HUES64 (cell line): ENCODE data around the gene LRCH3.

Source experiments
- H3K27ac ChIP-seq: 2 replicates; pipeline ENCODE4 v1.7.0; 2013; ENCODE audit warnings: low read depth, low read length, inconsistent platforms
- H3K27me3 ChIP-seq: 2 replicates; pipeline ENCODE4 v1.6.1; 2013; ENCODE audit warnings: mild to moderate bottlenecking, low read length; ENCODE audit not compliant: insufficient read depth
- H3K36me3 ChIP-seq: 2 replicates; pipeline ENCODE4 v1.6.1; 2013; ENCODE audit warnings: mild to moderate bottlenecking, low read length; ENCODE audit not compliant: insufficient read depth
- H3K4me1 ChIP-seq: 2 replicates; pipeline ENCODE4 v1.6.1; 2013; ENCODE audit warnings: mild to moderate bottlenecking, low read length, moderate library complexity; ENCODE audit not compliant: insufficient read depth
- H3K4me3 ChIP-seq: 2 replicates; pipeline ENCODE4 v1.5.1; 2013; ENCODE audit warnings: mild to moderate bottlenecking, low read length, moderate library complexity
- H3K9ac ChIP-seq: 2 replicates; pipeline ENCODE4 v1.6.1; 2013; ENCODE audit warnings: mild to moderate bottlenecking, low read depth, low read length
- H3K9me3 ChIP-seq: 2 replicates; pipeline ENCODE4 v1.6.1; 2013; ENCODE audit warnings: low read depth, low read length; ENCODE audit not compliant: insufficient read depth
- WGBS: fragments of 150-250, 120-280 bp; methylation state at CpG from one replicate; pipeline ENCODE4 v1.1.7; 2013; ENCODE audit warnings: missing lambda C conversion rate; 5-methylcytosine and 5-hydroxymethylcytosine counted together

LRCH3 gene

DNA sequence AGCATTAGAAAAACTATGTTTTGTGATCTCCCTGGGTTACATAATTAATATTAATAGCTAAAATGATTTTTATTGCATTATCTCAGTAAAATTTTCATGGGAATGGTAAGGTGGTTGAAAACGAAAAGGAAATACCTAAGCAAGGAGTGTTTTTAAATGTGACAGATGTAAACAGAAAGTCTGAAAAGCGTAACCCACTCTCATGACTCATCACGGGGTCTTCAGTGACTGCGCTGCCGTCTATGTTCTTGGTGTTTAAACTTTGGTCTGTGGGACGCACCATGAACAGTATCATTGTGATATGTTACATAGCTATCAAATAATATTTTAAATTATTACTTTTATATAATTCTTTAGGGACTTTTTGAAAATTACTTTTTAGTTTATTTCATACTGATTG is 19.8 kb downstream of the LRCH3 start:
- Histone ChIP-seq H3K4me3 (no peak overlapping the region), H3K9me3 (no peaks in the 10 kb centered on the region), H3K9ac (no peak overlapping the region), H3K36me3 (no peaks in the 10 kb centered on the region), H3K27me3 (no peaks in the 10 kb centered on the region), H3K27ac (no peak overlapping the region), H3K4me1 (peaks cover 9% of the 10 kb centered on the region)
- WGBS, result 95% methylated on average over 5 of the region's 6 CpGs

GRCh38 chr3:197811343-197811742 is 20.3 kb downstream of the LRCH3 start:
- H3K27ac ChIP-seq, result no peak overlapping the region
- H3K4me1 ChIP-seq, result peaks cover 9% of the 10 kb centered on the region
- no peaks in the 10 kb centered on the region for H3K36me3 ChIP-seq
- H3K9ac ChIP-seq, result no peak overlapping the region
- 93% methylated on average over 3 of the region's 3 CpGs for WGBS
- no peak overlapping the region for H3K4me3 ChIP-seq
- H3K27me3 ChIP-seq, result no peaks in the 10 kb centered on the region
- H3K9me3 ChIP-seq, result no peaks in the 10 kb centered on the region

DNA sequence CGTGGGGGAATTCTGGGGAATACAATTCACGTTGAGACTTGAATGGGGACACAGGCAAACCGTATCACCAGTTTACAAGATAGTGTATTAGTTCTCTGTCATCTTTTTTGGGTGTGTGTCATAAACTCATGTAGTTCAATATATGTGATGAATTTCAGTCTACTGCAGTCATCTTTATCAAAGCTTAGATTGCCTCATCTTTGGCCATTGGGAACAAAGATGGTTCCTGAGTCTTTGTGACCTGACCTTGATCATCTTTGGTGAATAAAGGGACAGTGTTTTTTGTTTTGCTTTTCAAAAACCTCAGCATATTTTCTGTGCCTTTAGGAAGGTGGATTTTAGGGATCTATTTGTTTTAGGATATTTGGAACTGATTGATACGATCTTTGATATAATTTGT is 23.3 kb downstream of the LRCH3 start:
- Histone ChIP-seq H3K4me1 (peaks cover 9% of the 10 kb centered on the region), H3K27ac (no peak overlapping the region), H3K9me3 (no peaks in the 10 kb centered on the region), H3K36me3 (0 out of 2 replicates have a peak, but pooled peaks cover 6% of the 10 kb centered on the region), H3K27me3 (no peaks in the 10 kb centered on the region), H3K4me3 (no peak overlapping the region), H3K9ac (no peak overlapping the region)
- WGBS, result 77% methylated on average over 4 of the region's 4 CpGs

DNA sequence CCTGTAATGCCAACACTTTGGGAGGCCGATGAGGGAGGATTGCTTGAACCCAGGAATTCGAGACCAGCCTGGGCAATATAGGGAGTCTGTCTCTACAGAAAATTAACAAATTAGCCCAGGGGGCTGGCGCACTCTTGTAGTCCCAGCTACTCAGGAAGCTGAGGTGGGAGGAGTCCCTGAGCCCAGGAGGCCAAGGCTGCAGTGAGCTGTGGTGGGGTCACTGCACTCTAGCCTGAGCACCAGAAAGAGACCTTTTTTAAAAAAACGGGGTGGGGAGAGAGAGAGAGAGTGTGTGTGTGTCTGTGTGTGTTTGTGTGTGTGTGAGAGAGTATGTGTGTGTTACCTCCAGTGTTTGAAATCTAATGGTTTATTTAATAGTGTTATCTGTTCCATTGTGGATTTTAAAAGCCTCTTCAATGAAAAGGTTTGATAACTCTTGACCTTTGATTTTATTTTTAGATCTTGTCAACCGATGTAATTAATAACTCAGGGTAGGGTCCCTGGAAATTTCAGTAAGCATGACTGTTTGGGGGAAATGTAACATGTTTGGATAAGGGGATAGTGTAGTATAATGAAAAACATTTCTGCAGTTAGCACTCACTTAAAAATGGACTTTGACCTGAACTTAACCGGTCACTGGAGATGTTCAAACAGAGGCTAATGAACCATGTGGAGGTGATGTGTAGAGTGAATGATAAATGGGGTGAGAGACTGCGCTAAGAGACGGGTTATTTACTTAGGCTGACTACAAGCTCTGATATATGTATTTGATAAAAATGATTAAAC is 29.7 kb downstream of the LRCH3 start:
- H3K4me3 ChIP-seq, result no peak overlapping the region
- H3K36me3 ChIP-seq, result peaks cover 49% of the 10 kb centered on the region
- H3K9me3 ChIP-seq, result no peaks in the 10 kb centered on the region
- no peaks in the 10 kb centered on the region for H3K27me3 ChIP-seq
- WGBS, result 92% methylated on average over 8 of the region's 8 CpGs
- no peak overlapping the region for H3K9ac ChIP-seq
- no peak overlapping the region for H3K27ac ChIP-seq
- no peaks in the 10 kb centered on the region for H3K4me1 ChIP-seq

DNA sequence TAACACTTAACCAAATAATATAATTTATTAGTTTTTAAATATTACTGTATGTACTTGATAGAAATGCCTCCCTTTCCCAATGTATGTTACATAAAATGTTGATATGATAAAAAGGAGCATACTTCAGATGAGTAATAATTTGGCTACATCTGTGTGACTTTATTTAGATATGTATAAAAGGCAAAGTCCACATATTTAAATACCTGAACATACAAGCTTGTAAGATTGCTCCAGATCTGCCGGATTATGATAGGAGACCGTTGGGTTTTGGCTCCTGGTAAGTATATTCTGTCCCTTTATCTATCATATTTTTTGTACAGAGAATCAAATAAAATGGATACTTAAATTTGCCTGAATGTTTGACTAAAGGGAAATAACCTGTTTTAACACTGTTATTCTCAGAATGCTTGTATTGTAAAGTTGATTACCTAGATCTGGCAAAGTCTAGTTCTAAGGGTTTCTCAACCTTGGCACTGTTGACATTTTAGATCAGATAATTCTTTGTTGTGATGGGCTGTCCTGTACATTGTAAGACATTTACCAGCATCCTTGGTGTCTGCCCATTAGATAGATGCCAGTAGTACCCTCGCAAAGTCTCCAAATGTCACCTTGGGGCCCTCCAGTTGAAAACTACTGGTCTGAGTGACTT is 38.5 kb downstream of the LRCH3 start:
- Histone ChIP-seq H3K4me1 (no peaks in the 10 kb centered on the region), H3K36me3 (peaks cover 83% of the 10 kb centered on the region), H3K9ac (no peak overlapping the region), H3K9me3 (no peaks in the 10 kb centered on the region), H3K27me3 (no peaks in the 10 kb centered on the region), H3K27ac (no peak overlapping the region), H3K4me3 (no peak overlapping the region)
- 98% methylated on average over 3 of the region's 3 CpGs for WGBS

GRCh38 chr3:197830308-197830966 is 39.4 kb downstream of the LRCH3 start:
- Histone ChIP-seq H3K4me1 (no peaks in the 10 kb centered on the region), H3K27me3 (no peaks in the 10 kb centered on the region), H3K9me3 (no peaks in the 10 kb centered on the region), H3K27ac (no peak overlapping the region), H3K4me3 (no peak overlapping the region), H3K9ac (no peak overlapping the region), H3K36me3 (peaks cover 85% of the 10 kb centered on the region)
- 86% methylated on average over 6 of the region's 6 CpGs for WGBS

- 95% methylated on average over 8 of the region's 8 CpGs for WGBS
- Histone ChIP-seq H3K4me1 (no peaks in the 10 kb centered on the region), H3K27me3 (no peaks in the 10 kb centered on the region), H3K9ac (no peak overlapping the region), H3K36me3 (peaks cover 90% of the 10 kb centered on the region), H3K9me3 (no peaks in the 10 kb centered on the region), H3K27ac (no peak overlapping the region), H3K4me3 (no peak overlapping the region)
These were observed 39.9 kb downstream of the LRCH3 start for GRCh38 chr3:197830967-197831313.

DNA sequence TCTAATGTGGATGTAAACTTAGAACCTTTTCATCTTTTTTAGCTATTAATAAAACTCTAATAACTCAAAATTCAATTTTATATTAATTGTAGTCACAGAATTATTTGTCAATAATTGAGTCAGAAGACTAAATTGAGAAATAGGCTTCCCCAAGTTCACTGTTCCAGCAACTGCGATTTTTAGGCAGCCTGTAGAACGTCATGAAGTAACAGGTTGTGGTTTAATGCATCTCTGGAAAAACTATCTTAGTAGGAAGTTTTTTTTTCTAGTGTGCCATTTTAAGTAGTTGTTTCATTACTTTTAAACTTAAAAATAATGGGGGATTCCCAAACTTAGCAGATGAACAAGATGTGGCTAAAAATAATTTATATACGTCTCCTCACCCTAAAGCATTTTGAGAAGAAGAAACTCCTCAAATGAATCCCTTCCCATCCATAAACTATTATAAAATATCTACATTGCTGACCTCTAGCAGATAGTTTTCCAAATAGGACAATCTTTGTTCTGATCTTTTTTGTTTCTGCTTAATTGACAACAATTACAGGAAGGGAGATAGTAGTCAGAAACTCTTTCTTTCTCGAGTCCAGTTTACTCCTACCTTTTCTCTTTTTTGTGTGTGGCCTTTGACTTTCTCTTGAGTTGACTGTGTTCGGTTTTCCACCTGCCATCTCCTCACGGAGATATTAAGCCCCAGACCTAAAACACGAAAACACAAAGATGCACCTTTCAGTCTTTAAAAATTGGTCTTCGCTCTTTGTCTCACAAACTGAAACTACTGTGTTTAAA is 43.1 kb downstream of the LRCH3 start:
- no peaks in the 10 kb centered on the region for H3K27me3 ChIP-seq
- no peaks in the 10 kb centered on the region for H3K9me3 ChIP-seq
- H3K27ac ChIP-seq, result no peak overlapping the region
- peaks cover 94% of the 10 kb centered on the region for H3K36me3 ChIP-seq
- H3K9ac ChIP-seq, result no peak overlapping the region
- WGBS, result 93% methylated on average over 8 of the region's 8 CpGs
- H3K4me1 ChIP-seq, result no peaks in the 10 kb centered on the region
- no peak overlapping the region for H3K4me3 ChIP-seq

DNA sequence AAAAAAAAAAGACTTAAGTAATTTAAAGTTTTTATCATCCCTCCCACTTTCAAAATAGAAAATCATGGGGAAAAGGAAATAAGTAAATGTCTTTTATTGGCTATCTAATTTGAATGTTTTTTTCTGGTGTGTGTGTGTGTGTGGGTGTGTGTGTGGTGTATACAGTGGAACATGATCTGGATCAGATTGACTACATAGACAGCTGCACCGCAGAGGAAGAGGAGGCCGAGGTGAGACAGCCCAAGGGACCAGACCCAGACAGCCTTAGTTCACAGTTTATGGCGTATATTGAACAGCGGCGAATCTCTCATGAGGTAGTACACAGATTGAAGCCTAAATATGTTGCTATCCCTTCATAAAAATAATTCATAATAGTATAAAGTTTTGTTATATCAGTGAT is 44.5 kb downstream of the LRCH3 start:
- no peaks in the 10 kb centered on the region for H3K27me3 ChIP-seq
- no peak overlapping the region for H3K4me3 ChIP-seq
- no peak overlapping the region for H3K27ac ChIP-seq
- peaks cover 94% of the 10 kb centered on the region for H3K36me3 ChIP-seq
- H3K9me3 ChIP-seq, result no peaks in the 10 kb centered on the region
- WGBS, result 96% methylated on average over 5 of the region's 5 CpGs
- no peak overlapping the region for H3K9ac ChIP-seq
- no peaks in the 10 kb centered on the region for H3K4me1 ChIP-seq

DNA sequence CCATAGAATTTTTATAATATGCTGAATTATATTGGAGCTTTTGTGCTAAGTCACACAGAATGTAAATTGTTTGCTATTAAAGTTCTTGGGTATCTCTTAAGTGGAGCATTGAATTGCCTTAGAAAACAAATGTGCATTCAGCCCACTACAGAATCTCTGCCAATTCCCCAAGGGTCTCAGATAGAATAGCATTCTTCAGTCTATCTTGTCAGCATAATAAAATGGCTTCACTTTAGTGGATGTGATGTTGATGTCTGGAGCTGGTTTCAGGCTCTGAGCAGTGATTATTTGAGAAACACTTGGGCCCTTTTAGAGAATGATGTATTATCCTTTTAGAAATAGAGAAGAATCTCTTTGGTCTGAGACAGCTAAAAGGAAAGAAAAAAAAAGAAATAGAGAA is 45.2 kb downstream of the LRCH3 start:
- Histone ChIP-seq H3K4me1 (no peaks in the 10 kb centered on the region), H3K27me3 (no peaks in the 10 kb centered on the region), H3K36me3 (peaks cover 94% of the 10 kb centered on the region), H3K9ac (no peak overlapping the region), H3K9me3 (no peaks in the 10 kb centered on the region), H3K4me3 (no peak overlapping the region), H3K27ac (no peak overlapping the region)

DNA sequence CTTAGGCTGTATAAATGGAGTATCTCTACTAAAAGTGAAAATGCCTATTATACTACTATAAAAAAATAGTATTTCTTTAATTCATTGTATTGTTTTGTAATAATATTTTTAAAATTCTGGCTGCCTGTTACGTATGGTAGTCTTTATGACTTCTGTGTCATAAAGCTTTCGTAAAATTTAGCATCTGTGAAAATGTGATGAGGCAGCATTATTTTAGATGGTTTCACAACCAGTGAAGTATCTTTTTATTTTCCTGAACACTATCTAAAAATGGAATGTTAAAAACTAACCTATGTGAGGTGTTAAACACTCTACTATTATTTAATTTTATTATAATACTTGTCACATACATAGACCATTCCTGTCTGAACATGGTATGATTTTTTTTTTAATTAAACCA is 46.2 kb downstream of the LRCH3 start:
- Histone ChIP-seq H3K36me3 (peaks cover 94% of the 10 kb centered on the region), H3K4me3 (no peak overlapping the region)
- 100% methylated on average over 2 of the region's 2 CpGs for WGBS

More for the DNA sequence above, 46.2 kb downstream of the LRCH3 start:
- Histone ChIP-seq H3K9ac (no peak overlapping the region), H3K9me3 (no peaks in the 10 kb centered on the region), H3K27ac (no peak overlapping the region), H3K27me3 (no peaks in the 10 kb centered on the region), H3K4me1 (no peaks in the 10 kb centered on the region)
